ENCODE data around the gene RASGRF2.

DNA sequence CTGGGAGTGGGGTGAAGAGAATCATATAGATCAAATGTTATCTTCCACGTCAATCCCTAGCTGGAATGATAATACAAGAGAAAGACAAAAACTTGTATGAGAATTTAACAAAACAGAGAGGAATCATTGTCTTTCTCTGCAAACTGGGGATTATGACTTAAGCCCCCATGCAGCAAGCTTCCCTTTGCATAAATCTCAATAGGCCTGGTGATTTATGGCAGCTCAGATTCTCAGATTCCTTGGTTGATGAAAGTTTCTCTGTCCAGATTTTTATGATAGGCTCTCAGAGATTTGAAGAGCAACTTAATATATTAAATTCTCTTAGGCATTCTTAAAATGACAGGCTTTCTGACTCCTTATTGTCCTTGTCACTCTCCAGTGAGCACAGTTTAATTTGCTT is 56.0 kb downstream of the RASGRF2 start:
- TF ChIP-seq, protein P1, sequence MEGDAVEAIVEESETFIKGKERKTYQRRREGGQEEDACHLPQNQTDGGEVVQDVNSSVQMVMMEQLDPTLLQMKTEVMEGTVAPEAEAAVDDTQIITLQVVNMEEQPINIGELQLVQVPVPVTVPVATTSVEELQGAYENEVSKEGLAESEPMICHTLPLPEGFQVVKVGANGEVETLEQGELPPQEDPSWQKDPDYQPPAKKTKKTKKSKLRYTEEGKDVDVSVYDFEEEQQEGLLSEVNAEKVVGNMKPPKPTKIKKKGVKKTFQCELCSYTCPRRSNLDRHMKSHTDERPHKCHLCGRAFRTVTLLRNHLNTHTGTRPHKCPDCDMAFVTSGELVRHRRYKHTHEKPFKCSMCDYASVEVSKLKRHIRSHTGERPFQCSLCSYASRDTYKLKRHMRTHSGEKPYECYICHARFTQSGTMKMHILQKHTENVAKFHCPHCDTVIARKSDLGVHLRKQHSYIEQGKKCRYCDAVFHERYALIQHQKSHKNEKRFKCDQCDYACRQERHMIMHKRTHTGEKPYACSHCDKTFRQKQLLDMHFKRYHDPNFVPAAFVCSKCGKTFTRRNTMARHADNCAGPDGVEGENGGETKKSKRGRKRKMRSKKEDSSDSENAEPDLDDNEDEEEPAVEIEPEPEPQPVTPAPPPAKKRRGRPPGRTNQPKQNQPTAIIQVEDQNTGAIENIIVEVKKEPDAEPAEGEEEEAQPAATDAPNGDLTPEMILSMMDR (IDR thresholded peaks at IDR 0.05): no peak
- no peak for TF ChIP-seq ZFX (IDR thresholded peaks at IDR 0.05; ENCODE audit: borderline replicate concordance)
